ENCODE data around the gene RPUSD3. TPM values are rescaled to one million over a fixed set of nuclear protein-coding genes. Genes with fewer than 3 reads are reported as not detected.

The RPUSD3 gene
- total and polyA plus RNA-seq, 9 of the 15 experiments (the other 6 are each of a cell fraction or from before 2014, with no cell fraction given), result 13.8 to 99.0 (median 59.3) TPM

GRCh38 chr3:9843715-9844438 lies at the start of gene RPUSD3 (continued):
- no peak; the same call in none of the 2 replicates for TF ChIP-seq MGA (IDR thresholded peaks at IDR 0.05)
- TF ChIP-seq TFAP4 (CRISPR knock-in tag; IDR thresholded peaks at IDR 0.05; ENCODE audit: borderline replicate concordance), result peak; percentile 80
- peak; percentile 82 for TF ChIP-seq RBM25 (IDR thresholded peaks at IDR 0.05; ENCODE audit: low read depth, low read length, severe bottlenecking)
- TF ChIP-seq C11orf30 (IDR thresholded peaks at IDR 0.05; ENCODE audit: low read depth), result peak; percentile 64
- no peak for TF ChIP-seq HMG20B (CRISPR knock-in tag; IDR thresholded peaks at IDR 0.05)
- no peak for TF ChIP-seq ZNF408 (CRISPR knock-in tag; IDR thresholded peaks at IDR 0.05; ENCODE audit: low read depth)
- TF ChIP-seq PML (IDR thresholded peaks at IDR 0.05; ENCODE audit: low read length), result peak; percentile 66; the same call in 1 of the 2 replicates
- TF ChIP-seq MEIS2 (IDR thresholded peaks at IDR 0.05; ENCODE audit: partially characterized antibody), result peak; percentile 79
- 0 out of 2 replicates have a peak, but pooled peaks have one; percentile 25 for TF ChIP-seq MAFK (IDR thresholded peaks at IDR 0.05; ENCODE audit: low read length)
- TF ChIP-seq VEZF1 (CRISPR knock-in tag; IDR thresholded peaks at IDR 0.05), result peak; percentile 67
- TF ChIP-seq ERF (CRISPR knock-in tag; IDR thresholded peaks at IDR 0.05), result peak; percentile 78
- peak; percentile 82 for TF ChIP-seq SPI1 (IDR thresholded peaks at IDR 0.05; ENCODE audit: borderline replicate concordance, low read depth, low read length)
- TF ChIP-seq SRF (CRISPR knock-in tag; IDR thresholded peaks at IDR 0.05), result peak in 1 of 2 experiments; percentile 56; a peak in 1 of 4 replicates

Measured in K562 (cell line).